ENCODE data around the gene FPGS. TPM values are rescaled to one million over a fixed set of nuclear protein-coding genes. Genes with fewer than 3 reads are reported as not detected.

The FPGS gene
- total RNA-seq, 1 experiment from 2014 or later = 81.7 TPM

DNA sequence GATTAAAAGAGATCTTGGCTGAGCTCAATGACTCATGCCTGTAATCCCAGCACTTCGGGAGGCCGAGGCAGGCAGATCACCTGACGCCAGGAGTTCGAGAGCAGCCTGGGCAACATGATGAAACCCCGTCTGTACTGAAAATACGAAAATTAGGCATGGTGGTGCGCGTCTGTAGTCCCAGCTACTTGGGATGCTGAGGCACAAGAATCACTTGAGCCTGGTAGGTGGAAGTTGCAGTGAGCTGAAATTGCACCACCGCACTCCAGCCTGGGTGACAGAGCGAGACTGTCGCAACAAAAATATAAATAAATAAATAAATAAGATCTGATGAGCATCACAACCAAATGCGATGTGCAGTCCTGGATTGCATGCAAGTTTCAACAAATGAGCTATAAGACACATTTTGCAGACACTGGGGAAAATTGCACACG lies 60.5 kb downstream of the FPGS start:
- Mint-ChIP-seq H3K27me3 (ENCODE audit: low read depth) (no peaks in the 10 kb centered on the region), H3K36me3 (no peaks in the 10 kb centered on the region), H3K4me1 (0 out of 2 replicates have a peak, but pooled peaks cover under 1% of the 10 kb centered on the region), H3K27ac (peak overlapping the region; percentile 60; the same call in 1 of the 2 replicates), H3K9me3 (no peaks in the 10 kb centered on the region), H3K4me3 (no peak overlapping the region)
- ATAC-seq = no peak
- CTCF ChIA-PET = interaction anchor here (0.6 to 1.4 kb wide), 7 partner anchors 19 to 1099 kb away, joined by 3 to 4 read pairs (median 3); partner anchors contain the start of genes CDK9 and TOR2A
- DNase-seq (ENCODE audit: low spot score) = no peak
- TF ChIP-seq, protein P1, sequence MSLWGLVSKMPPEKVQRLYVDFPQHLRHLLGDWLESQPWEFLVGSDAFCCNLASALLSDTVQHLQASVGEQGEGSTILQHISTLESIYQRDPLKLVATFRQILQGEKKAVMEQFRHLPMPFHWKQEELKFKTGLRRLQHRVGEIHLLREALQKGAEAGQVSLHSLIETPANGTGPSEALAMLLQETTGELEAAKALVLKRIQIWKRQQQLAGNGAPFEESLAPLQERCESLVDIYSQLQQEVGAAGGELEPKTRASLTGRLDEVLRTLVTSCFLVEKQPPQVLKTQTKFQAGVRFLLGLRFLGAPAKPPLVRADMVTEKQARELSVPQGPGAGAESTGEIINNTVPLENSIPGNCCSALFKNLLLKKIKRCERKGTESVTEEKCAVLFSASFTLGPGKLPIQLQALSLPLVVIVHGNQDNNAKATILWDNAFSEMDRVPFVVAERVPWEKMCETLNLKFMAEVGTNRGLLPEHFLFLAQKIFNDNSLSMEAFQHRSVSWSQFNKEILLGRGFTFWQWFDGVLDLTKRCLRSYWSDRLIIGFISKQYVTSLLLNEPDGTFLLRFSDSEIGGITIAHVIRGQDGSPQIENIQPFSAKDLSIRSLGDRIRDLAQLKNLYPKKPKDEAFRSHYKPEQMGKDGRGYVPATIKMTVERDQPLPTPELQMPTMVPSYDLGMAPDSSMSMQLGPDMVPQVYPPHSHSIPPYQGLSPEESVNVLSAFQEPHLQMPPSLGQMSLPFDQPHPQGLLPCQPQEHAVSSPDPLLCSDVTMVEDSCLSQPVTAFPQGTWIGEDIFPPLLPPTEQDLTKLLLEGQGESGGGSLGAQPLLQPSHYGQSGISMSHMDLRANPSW (CRISPR knock-in tag; conservative IDR thresholded peaks at IDR 0.05; ENCODE audit: low read depth) = no peak
- TF ChIP-seq MYBL2 (CRISPR knock-in tag; IDR thresholded peaks at IDR 0.05) = no peak
- no peak for TF ChIP-seq HMGA2 (CRISPR knock-in tag; IDR thresholded peaks at IDR 0.05)
- TF ChIP-seq, protein P2, sequence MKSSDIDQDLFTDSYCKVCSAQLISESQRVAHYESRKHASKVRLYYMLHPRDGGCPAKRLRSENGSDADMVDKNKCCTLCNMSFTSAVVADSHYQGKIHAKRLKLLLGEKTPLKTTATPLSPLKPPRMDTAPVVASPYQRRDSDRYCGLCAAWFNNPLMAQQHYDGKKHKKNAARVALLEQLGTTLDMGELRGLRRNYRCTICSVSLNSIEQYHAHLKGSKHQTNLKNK (CRISPR knock-in tag; IDR thresholded peaks at IDR 0.05) = no peak
- TF ChIP-seq TP53 (CRISPR knock-in tag; IDR thresholded peaks at IDR 0.05) = no peak
- TF ChIP-seq ESRRA (CRISPR knock-in tag; IDR thresholded peaks at IDR 0.05; ENCODE audit: borderline replicate concordance) = no peak
- TF ChIP-seq, protein P3, sequence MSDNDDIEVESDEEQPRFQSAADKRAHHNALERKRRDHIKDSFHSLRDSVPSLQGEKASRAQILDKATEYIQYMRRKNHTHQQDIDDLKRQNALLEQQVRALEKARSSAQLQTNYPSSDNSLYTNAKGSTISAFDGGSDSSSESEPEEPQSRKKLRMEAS (CRISPR knock-in tag; IDR thresholded peaks at IDR 0.05) = no peak
- no peak for TF ChIP-seq NR1H2 (CRISPR knock-in tag; IDR thresholded peaks at IDR 0.05)
- TF ChIP-seq ZBTB21 (CRISPR knock-in tag; IDR thresholded peaks at IDR 0.05; ENCODE audit: borderline replicate concordance) = no peak
- TF ChIP-seq, protein P4, sequence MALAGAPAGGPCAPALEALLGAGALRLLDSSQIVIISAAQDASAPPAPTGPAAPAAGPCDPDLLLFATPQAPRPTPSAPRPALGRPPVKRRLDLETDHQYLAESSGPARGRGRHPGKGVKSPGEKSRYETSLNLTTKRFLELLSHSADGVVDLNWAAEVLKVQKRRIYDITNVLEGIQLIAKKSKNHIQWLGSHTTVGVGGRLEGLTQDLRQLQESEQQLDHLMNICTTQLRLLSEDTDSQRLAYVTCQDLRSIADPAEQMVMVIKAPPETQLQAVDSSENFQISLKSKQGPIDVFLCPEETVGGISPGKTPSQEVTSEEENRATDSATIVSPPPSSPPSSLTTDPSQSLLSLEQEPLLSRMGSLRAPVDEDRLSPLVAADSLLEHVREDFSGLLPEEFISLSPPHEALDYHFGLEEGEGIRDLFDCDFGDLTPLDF (CRISPR knock-in tag; IDR thresholded peaks at IDR 0.05) = no peak
- TF ChIP-seq CREM (CRISPR knock-in tag; IDR thresholded peaks at IDR 0.05) = no peak
- TF ChIP-seq RORB (CRISPR knock-in tag; IDR thresholded peaks at IDR 0.05) = no peak
- TF ChIP-seq KAT7 (CRISPR knock-in tag; IDR thresholded peaks at IDR 0.05; ENCODE audit: borderline replicate concordance) = no peak
- no peak for TF ChIP-seq GTF2I (CRISPR knock-in tag; conservative IDR thresholded peaks at IDR 0.05)
- TF ChIP-seq, protein P5, sequence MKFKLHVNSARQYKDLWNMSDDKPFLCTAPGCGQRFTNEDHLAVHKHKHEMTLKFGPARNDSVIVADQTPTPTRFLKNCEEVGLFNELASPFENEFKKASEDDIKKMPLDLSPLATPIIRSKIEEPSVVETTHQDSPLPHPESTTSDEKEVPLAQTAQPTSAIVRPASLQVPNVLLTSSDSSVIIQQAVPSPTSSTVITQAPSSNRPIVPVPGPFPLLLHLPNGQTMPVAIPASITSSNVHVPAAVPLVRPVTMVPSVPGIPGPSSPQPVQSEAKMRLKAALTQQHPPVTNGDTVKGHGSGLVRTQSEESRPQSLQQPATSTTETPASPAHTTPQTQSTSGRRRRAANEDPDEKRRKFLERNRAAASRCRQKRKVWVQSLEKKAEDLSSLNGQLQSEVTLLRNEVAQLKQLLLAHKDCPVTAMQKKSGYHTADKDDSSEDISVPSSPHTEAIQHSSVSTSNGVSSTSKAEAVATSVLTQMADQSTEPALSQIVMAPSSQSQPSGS (CRISPR knock-in tag; IDR thresholded peaks at IDR 0.05; ENCODE audit: borderline replicate concordance, low read depth) = no peak
- TF ChIP-seq NFE2L1 (CRISPR knock-in tag; IDR thresholded peaks at IDR 0.05) = no peak
- TF ChIP-seq SP1 (CRISPR knock-in tag; conservative IDR thresholded peaks at IDR 0.05) = no peak
- POLR2A ChIA-PET = interaction anchor here (0.8 to 1.6 kb wide), 2 partner anchors 9 to 121 kb away, joined by 3 read pairs; partner anchors contain the start of gene ENG

Small RNA genes lying within 50 kb of the gene (microRNA-seq; reads per million reads assigned to microRNA genes)
- gene MIR2861 (ENCODE audit: borderline number of aligned reads) = not detected
- not detected for gene MIR3960 (ENCODE audit: borderline number of aligned reads)

Other genes with a start within 250 kb of the FPGS start
- gene STXBP1, start 190.6 kb upstream of the FPGS start, total RNA-seq (2021) = 37.1 to 45.6 TPM (median 40.3 TPM) in 3 replicates
- gene CFAP157, start 95.9 kb upstream of the FPGS start, total RNA-seq (2021) = 0.07 to 0.22 TPM in 2 of 3 replicates, not detected in the other
- 13.1 to 16.9 TPM (median 13.9 TPM) in 3 replicates for gene PTRH1, start 87.2 kb upstream of the FPGS start, total RNA-seq (2021)
- not detected in 3 replicates for gene TTC16, start 86.8 kb upstream of the FPGS start, total RNA-seq (2021)
- 14.4 to 19.4 TPM (median 16.6 TPM) in 3 replicates for gene TOR2A, start 67.6 kb upstream of the FPGS start, total RNA-seq (2021)
- 3.3 to 5.4 TPM (median 3.4 TPM) in 3 replicates for gene SH2D3C, start 24.2 kb upstream of the FPGS start, total RNA-seq (2021)
- gene CDK9, start 16.8 kb upstream of the FPGS start, total RNA-seq (2021) = 106 to 111 TPM (median 107 TPM) in 3 replicates
- 3.7 to 4.4 TPM (median 4.2 TPM) in 3 replicates for gene ENG, start 51.8 kb downstream of the FPGS start, total RNA-seq (2021)
- 27.5 to 34.9 TPM (median 34.4 TPM) in 3 replicates for gene AK1, start 74.8 kb downstream of the FPGS start, total RNA-seq (2021)
- 45.1 to 47.5 TPM (median 45.3 TPM) in 3 replicates for gene ST6GALNAC6, start 96.7 kb downstream of the FPGS start, total RNA-seq (2021)
- gene ST6GALNAC4, start 114.2 kb downstream of the FPGS start, total RNA-seq (2021) = 25.1 to 25.7 TPM (median 25.4 TPM) in 3 replicates
- 15.8 to 20.2 TPM (median 16.8 TPM) in 3 replicates for gene PIP5KL1, start 127.9 kb downstream of the FPGS start, total RNA-seq (2021)
- 53.3 to 58.2 TPM (median 56.1 TPM) in 3 replicates for gene DPM2, start 135.0 kb downstream of the FPGS start, total RNA-seq (2021)
- 42.2 to 66.4 TPM (median 51.3 TPM) in 3 replicates for gene EEIG1, start 178.1 kb downstream of the FPGS start, total RNA-seq (2021)

Data from WTC11 (cell line).